Left hindlimb (tissue), 1 donor: ENCODE measurements around the gene TTC7B.
"Not testable (repeated sequence)": the region's sequence is repeated elsewhere in the genome, so short reads cannot be mapped to it uniquely, and the experiment has no call there.

Experiments
- DNase-seq: peaks from one replicate; pipeline ENCODE4 v3.0.0-alpha.2; 2018

TTC7B gene

DNA sequence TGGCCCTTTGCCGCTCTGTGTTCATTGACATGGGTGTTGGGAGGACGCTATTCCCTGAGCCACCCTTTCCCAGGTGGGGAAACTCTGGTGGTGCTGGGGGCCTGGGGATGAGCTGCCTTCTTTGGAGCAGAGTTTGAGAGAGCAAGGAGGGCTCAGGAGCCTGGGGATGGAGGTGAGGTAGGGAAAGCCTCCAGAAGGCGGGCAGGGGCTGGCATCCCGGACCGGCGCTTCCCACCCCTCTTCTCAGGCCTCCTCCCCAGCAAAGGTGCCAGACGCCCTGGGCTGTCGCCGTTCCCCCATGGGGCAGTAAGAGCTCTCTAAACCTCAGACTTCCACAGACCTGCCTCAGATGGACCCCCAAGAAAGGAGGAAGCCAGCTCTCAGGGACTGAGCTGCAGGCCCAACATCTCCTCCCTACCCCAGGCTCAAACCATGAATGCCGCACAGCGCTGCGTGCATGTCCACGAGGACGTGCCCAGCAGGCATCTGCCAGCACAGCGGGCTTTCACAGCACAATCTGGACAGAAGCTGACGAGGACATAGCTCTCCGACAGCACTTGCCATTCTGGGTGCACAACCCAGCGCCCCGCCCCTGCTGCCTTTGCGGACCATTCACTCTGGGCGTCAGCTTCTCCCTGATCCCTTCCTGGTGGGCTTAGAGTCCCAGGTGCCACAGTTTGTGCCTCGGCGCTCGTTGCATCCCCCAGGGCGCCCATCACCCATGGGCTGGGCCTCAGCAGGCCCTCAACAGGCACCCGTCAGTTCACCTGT, 14.9 kb upstream of the TTC7B start:
- no peak for DNase-seq

DNA sequence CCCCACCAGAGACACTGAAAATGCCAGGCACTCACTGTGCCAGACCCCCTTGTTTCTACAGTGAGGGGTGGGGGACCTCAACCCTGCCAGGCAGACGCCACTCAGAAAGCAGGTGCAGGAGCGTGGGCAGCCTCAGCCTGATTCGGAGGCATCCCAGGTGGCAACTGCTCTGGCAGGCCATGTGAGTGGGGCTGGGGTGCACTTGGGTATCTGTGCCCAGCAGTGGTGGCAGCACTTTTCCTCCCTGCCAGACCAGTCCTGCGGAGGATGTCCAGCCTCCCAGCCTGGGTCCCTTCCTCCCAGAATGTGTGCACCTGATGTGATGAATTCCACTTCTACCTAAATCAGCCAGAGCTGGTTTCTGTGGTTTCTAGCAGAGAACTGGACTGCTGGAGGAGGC, 13.4 kb upstream of the TTC7B start:
- no peak for DNase-seq

GRCh38 chr14:90828642-90829487, 12.6 kb upstream of the TTC7B start:
- no peak for DNase-seq

GRCh38 chr14:90827919-90828610, 11.8 kb upstream of the TTC7B start:
- DNase-seq, result peak; percentile 95

DNA sequence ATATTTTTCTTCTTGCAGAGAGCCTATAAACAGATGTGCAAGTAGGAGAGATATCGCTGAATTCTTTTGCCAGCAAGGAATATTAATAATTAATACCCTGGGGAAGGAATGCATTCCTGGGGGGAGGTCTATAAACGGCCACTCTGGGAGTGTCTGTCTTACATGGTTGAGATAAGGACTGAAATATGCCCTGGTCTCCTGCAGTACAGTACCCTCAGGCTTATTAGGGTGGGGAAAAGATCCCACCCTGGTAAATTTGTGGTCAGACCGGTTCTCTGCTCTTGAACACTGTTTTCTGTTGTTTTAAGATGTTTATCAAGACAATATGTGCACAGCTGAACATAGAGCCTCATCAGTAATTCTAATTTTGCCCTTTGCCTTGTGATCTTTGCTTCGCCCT, 7.3 kb upstream of the TTC7B start:
- not testable (repeated sequence) for DNase-seq

GRCh38 chr14:90820958-90821357, 4.7 kb upstream of the TTC7B start:
- DNase-seq, result no peak

- DNase-seq, result no peak
These were observed 3.6 kb upstream of the TTC7B start for GRCh38 chr14:90819734-90820393.

DNA sequence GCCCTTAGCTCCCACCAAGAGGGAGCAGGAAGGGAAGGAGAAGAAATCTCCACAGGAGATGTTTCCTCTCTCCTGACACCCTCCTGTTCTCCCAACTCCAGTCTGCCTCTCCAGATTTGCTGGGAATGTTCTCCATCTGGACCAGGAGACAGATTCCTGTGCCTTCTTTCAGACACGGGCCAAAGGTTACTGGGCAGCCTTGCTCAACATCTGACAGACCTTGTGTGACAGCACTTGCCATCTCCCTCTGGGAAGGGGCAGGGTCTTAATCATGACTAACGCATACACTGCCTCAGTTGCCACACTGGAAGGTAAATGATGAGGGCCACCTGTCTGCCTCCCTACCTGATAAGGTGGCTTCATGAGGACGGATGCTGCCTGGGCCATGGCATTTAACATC, 2.5 kb upstream of the TTC7B start:
- DNase-seq, result no peak

DNA sequence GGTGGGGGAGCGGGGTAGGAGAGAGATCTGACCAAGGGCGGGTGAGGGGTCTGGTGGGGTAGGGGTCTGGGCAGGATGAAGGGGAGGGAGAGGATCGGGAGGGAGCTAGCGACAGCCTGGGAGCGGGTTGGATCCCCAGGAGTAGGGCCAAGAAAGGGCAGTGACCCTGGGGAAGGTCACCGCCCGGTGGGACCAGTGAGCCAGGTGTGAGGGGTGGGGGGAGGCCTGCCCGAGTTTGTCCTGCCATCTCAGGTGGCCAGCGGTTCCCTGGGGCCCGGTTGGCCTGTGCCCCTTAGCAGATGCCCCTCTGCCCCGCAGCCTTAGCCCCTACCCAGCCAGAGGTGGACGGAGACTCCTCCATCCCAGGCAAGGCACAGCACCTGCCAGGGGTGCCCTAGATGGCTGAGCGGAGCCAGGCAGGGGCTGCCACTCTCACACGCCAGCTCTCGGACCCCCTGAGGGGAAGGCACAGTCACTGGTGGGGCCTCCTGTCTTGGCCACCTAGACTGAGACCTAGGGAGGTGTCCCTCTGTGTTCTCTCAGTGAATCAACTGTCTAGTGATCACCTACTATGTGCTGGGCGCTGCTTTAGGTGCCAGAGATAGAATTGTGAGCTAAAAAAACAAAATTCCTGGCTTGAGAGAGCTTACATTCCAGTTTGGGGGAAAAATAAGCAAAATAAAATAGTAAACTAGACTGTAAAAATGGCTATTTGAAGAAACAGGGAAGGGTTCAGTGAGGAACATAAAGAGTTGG, 629 bp upstream of the TTC7B start:
- DNase-seq, result no peak

DNA sequence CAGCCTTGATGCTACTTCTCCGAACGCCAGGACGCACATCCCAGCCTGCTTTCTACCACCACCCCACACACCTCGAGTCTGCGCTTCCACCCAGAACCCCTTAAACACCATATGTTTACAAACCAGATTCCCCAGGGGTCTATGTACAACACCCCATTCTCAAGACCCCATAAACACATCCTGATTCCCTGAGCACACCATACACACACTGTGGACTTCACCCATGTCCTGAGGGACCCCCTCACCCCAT, 733 bp downstream of the TTC7B start:
- peak; percentile 34 for DNase-seq

DNA sequence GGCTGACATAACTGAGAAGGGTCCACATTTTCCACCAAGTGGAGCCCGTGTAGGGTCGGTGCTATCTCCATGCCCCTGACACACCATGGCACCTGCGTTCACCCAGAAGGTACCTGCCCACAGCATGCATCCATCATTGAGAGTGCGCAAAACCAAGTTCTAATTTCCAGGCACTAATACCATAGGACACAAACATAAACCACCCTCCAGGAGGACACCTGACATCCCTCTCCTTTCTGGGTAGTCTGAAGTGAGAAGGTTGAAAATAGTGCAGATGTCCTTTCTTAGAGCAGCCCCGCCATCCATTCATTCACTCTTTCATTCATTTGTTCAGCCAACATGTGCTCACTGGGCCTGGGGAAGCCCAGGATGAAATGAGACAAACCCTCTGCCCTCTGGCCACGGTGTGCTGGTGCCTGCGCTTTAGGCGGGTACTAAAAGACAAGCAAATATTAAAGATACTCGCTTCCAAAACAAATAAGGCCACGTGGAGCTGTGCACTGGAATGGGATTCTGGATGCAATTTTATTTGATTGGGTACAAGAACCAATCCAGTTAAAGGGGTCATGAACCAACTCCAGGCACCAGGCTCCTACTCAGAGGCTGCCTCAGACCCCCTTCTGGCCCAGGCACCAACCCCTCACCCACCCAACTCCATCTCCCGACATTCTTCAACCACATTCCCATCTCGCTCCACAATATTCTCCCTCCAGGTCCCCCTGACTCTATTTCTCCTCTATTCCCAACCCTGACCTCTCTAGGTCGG, 1.2 kb downstream of the TTC7B start:
- no peak for DNase-seq

- no peak for DNase-seq
These were observed 2.8 kb downstream of the TTC7B start for GRCh38 chr14:90813442-90813841.

DNA sequence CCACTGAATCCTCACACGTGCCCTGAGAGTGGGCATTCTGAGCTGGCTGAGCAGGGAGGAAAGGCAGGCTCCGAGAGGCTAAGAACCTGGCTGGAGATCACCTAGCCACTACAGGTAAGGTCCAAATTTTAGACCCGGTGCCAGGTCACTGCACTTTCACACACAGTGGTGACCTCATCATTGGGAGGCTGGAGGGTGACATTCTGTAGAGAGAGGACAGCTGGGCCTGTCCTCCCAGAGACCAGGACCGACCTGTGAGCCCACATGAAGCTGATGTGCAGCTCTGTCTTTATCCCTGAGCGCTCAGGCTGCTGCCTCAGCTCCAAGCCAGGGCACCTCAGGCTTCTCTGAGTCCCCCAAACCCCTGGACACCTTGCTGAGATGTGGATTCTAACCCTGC, 4.1 kb downstream of the TTC7B start:
- no peak for DNase-seq

DNA sequence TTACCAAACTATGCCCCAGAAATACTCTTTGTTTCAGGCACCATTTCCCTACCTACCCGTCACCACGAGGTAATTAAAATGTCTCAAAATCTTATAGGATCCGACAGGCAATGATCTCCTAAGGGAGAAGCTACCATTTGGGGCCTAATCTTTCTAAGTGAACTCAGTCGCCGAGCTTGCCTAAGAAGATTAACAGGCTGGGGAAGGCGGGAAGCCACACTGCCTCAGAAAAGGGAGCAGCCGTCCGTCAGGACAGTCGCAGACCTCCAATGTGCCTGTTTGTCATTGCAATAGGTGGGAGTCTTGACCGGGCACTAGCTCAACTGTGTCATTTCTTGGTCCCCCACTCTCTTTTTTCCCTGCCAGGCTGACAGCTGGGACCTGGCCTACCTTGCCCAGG, 4.6 kb downstream of the TTC7B start:
- DNase-seq, result no peak

DNA sequence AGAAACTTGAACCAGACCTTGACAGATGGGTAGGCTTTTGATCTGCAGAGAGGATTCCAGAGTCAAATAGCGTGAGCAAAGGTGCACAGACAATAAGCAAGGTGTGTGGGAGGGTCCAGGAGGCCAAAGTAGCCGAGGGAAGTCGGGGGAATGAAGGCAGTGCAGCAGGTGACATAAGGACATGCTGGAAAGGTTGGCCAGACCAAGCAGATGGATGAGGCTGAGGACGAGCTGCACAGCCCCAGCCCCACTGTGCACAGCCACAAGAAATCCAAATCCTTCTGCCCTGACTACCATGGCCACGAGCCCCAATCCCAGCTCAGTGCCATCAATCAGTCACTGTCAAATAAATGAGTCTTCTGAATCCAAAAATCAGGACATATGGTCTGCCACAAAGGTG, 5.4 kb downstream of the TTC7B start:
- no peak for DNase-seq

DNA sequence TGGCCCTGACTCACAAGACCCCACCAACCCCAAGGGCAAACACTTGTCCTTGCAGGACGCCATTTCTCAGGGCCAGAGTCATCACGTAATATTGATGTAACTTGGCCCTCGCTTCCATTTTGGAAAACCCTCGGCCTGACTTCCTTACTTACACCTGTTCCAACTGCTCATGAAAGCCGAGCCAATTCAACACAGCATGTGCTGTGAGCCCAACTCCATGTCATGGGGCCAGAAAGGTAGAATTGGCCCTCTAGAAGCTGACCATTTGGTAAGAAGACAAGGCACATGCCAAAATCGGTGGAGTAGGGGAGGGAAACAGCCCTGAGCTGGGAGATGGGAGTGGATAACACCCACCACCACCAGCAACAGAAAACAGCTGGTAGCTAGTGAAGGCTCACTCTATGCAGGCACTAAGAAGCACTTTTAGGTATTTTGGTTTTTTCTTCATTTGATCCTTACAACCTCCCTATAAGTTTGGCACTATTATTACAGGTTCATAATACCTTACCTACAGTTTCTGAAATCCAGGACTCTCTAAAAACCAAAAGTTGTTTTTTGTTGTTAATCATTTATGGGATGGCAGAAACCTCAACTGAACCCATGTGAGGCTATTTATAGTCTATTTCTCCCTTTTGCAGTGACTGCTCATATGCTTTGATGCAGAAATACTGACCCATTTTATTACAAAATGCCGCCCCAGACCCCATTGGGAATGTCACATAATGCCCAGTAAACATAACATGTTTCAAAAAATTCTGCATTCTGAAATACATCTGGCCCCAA, 6.5 kb downstream of the TTC7B start:
- no peak for DNase-seq

- DNase-seq, result no peak
These were observed 7.3 kb downstream of the TTC7B start for GRCh38 chr14:90808759-90809529.

DNA sequence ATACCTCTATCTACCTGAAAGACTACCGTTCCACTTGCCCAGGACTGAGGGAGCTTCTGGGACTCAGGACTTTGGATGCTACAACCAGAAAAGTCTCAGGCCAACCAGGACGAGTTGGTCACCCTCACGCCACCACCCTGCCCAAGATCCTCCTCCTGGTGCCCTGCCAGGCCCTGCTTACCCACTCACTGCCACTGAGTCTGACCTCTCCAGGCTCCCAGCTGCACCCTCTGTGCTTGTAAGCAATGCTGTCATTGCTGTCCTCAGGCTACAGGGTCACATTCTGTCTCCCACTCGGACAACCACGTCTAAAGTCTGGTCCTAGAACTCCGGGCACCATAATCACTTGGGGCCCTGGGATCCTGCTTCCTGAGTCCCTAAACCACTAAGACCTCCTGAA, 9.2 kb downstream of the TTC7B start:
- DNase-seq, result no peak

GRCh38 chr14:90805662-90806540, 10.3 kb downstream of the TTC7B start:
- no peak for DNase-seq
